Measurements from ENCODE around the gene PCNX1.

GRCh38 chr14:71141701-71142374 is 234.6 kb downstream of the PCNX1 start:
- TF ChIP-seq EP300 (IDR thresholded peaks at IDR 0.05; ENCODE audit: low read length) (no peak), RUNX1 (IDR thresholded peaks at IDR 0.05; ENCODE audit: low read depth) (no peak), NRF1 (conservative IDR thresholded peaks at IDR 0.05 in 1 of 2, IDR thresholded peaks at IDR 0.05 in 1 of 2) (no peak), BHLHE40 (IDR thresholded peaks at IDR 0.05; ENCODE audit: low read length) (no peak), CTCF (IDR thresholded peaks at IDR 0.05 in 2 of 3, conservative IDR thresholded peaks at IDR 0.05 in 1 of 3; ENCODE audit: insufficient read depth in 2 of 3, low read depth in 1 of 3, low read length in 3 of 3) (no peak), ZBTB17 (CRISPR knock-in tag; IDR thresholded peaks at IDR 0.05) (no peak), PML (IDR thresholded peaks at IDR 0.05; ENCODE audit: low read length) (no peak), FOXK1 (CRISPR knock-in tag; IDR thresholded peaks at IDR 0.05; ENCODE audit: borderline replicate concordance) (no peak)
- TF ChIP-seq, protein P1, sequence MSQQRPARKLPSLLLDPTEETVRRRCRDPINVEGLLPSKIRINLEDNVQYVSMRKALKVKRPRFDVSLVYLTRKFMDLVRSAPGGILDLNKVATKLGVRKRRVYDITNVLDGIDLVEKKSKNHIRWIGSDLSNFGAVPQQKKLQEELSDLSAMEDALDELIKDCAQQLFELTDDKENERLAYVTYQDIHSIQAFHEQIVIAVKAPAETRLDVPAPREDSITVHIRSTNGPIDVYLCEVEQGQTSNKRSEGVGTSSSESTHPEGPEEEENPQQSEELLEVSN (IDR thresholded peaks at IDR 0.05; ENCODE audit: borderline replicate concordance in 1 of 2, extremely low read depth in 1 of 2, insufficient read depth in 1 of 2, insufficient read length in 1 of 2, low read depth in 1 of 2, low read length in 1 of 2, poor library complexity in 1 of 2, severe bottlenecking in 1 of 2), result no peak
